ENCODE measurements around the gene NAA35.

Gene NAA35

GRCh38 chr9:85905957-85906356 is 35.0 kb upstream of the NAA35 start:
- no peak overlapping the region for H2BK120ac ChIP-seq (ENCODE audit: low read depth, low read length)
- no peak for DNase-seq
- H3K79me1 ChIP-seq (replicated peaks; ENCODE audit: low read length, poor library complexity, severe bottlenecking) = no peaks in the 10 kb centered on the region
- 100% methylated on average over 1 of the region's 1 CpG for WGBS
- H4K91ac ChIP-seq (ENCODE audit: low read length) = no peak overlapping the region
- no peak overlapping the region for H3K23ac ChIP-seq (ENCODE audit: low read length in 2 of 2)
- H2BK12ac ChIP-seq (ENCODE audit: low read length in 2 of 2) = no peak overlapping the region
- H3K14ac ChIP-seq (ENCODE audit: low read length in 2 of 2) = no peak overlapping the region
- no peak overlapping the region for H2AFZ ChIP-seq (ENCODE audit: low read depth, low read length)
- H3K4me1 ChIP-seq (ENCODE audit: control insufficient read depth, insufficient read depth, low read depth, low read length) = no peaks in the 10 kb centered on the region
- no peak overlapping the region for H3K27ac ChIP-seq (ENCODE audit: low read length, poor library complexity, severe bottlenecking)
- no peak overlapping the region for H3K9ac ChIP-seq (ENCODE audit: low read length)
- H2BK15ac ChIP-seq (ENCODE audit: low read depth, poor library complexity, severe bottlenecking) = no peak overlapping the region
- no peak overlapping the region for H3K4me2 ChIP-seq (ENCODE audit: low read length, poor library complexity, severe bottlenecking)
- no peak overlapping the region for H4K8ac ChIP-seq (ENCODE audit: low read length)
- H2BK5ac ChIP-seq (ENCODE audit: low read depth, low read length, poor library complexity, severe bottlenecking) = no peak overlapping the region
- H3K27me3 ChIP-seq (ENCODE audit: control insufficient read depth in 1 of 2, insufficient read depth in 1 of 2, low read length in 2 of 2) = no peaks in the 10 kb centered on the region
- no peak overlapping the region for H3K4ac ChIP-seq (ENCODE audit: low read depth in 1 of 2, low read length in 2 of 2)
- no peaks in the 10 kb centered on the region for H3K36me3 ChIP-seq (ENCODE audit: control insufficient read depth in 1 of 2, insufficient read depth in 2 of 2, low read depth in 1 of 2, low read length in 2 of 2)
- H2AK5ac ChIP-seq (ENCODE audit: low read length, severe bottlenecking) = no peak overlapping the region
- H3K9me3 ChIP-seq (ENCODE audit: control insufficient read depth, low read length) = no peaks in the 10 kb centered on the region
- H3K18ac ChIP-seq (ENCODE audit: low read depth in 1 of 2, low read length in 2 of 2) = no peak overlapping the region
- no peak overlapping the region for H3K4me3 ChIP-seq (ENCODE audit: insufficient read depth in 1 of 2, low read depth in 1 of 2, low read length in 2 of 2)

GRCh38 chr9:85909390-85909789 is 31.6 kb upstream of the NAA35 start:
- no peak overlapping the region for H2BK120ac ChIP-seq (ENCODE audit: low read depth, low read length)
- H3K23ac ChIP-seq (ENCODE audit: low read length in 2 of 2) = no peak overlapping the region
- no peak overlapping the region for H3K4ac ChIP-seq (ENCODE audit: low read depth in 1 of 2, low read length in 2 of 2)
- H4K8ac ChIP-seq (ENCODE audit: low read length) = no peak overlapping the region
- H2BK12ac ChIP-seq (ENCODE audit: low read length in 2 of 2) = no peak overlapping the region
- no peaks in the 10 kb centered on the region for H3K36me3 ChIP-seq (ENCODE audit: control insufficient read depth in 1 of 2, insufficient read depth in 2 of 2, low read depth in 1 of 2, low read length in 2 of 2)
- H2AFZ ChIP-seq (ENCODE audit: low read depth, low read length) = no peak overlapping the region
- no peaks in the 10 kb centered on the region for H3K79me1 ChIP-seq (replicated peaks; ENCODE audit: low read length, poor library complexity, severe bottlenecking)
- H3K27me3 ChIP-seq (ENCODE audit: control insufficient read depth in 1 of 2, insufficient read depth in 1 of 2, low read length in 2 of 2) = no peaks in the 10 kb centered on the region
- H4K91ac ChIP-seq (ENCODE audit: low read length) = no peak overlapping the region
- H3K14ac ChIP-seq (ENCODE audit: low read length in 2 of 2) = no peak overlapping the region
- no peak overlapping the region for H2BK15ac ChIP-seq (ENCODE audit: low read depth, poor library complexity, severe bottlenecking)
- H3K9me3 ChIP-seq (ENCODE audit: control insufficient read depth, low read length) = no peaks in the 10 kb centered on the region
- no peak for DNase-seq
- no peaks in the 10 kb centered on the region for H3K4me1 ChIP-seq (ENCODE audit: control insufficient read depth, insufficient read depth, low read depth, low read length)
- WGBS = 55% methylated on average over 1 of the region's 1 CpG
- H3K9ac ChIP-seq (ENCODE audit: low read length) = no peak overlapping the region
- H2BK5ac ChIP-seq (ENCODE audit: low read depth, low read length, poor library complexity, severe bottlenecking) = no peak overlapping the region
- no peak overlapping the region for H3K4me3 ChIP-seq (ENCODE audit: insufficient read depth in 1 of 2, low read depth in 1 of 2, low read length in 2 of 2)
- no peak overlapping the region for H3K4me2 ChIP-seq (ENCODE audit: low read length, poor library complexity, severe bottlenecking)
- H2AK5ac ChIP-seq (ENCODE audit: low read length, severe bottlenecking) = no peak overlapping the region
- no peak overlapping the region for H3K27ac ChIP-seq (ENCODE audit: low read length, poor library complexity, severe bottlenecking)
- no peak overlapping the region for H3K18ac ChIP-seq (ENCODE audit: low read depth in 1 of 2, low read length in 2 of 2)

GRCh38 chr9:85914108-85914507 is 26.8 kb upstream of the NAA35 start:
- no peak overlapping the region for H3K14ac ChIP-seq (ENCODE audit: low read length in 2 of 2)
- H3K9ac ChIP-seq (ENCODE audit: low read length) = peak overlapping the region; percentile 2
- no peak overlapping the region for H2AK5ac ChIP-seq (ENCODE audit: low read length, severe bottlenecking)

GRCh38 chr9:85917756-85918155 is 23.2 kb upstream of the NAA35 start:
- H3K9ac ChIP-seq (ENCODE audit: low read length) = no peak overlapping the region
- no peak overlapping the region for H2AK5ac ChIP-seq (ENCODE audit: low read length, severe bottlenecking)
- H3K36me3 ChIP-seq (ENCODE audit: control insufficient read depth in 1 of 2, insufficient read depth in 2 of 2, low read depth in 1 of 2, low read length in 2 of 2) = no peaks in the 10 kb centered on the region
- no peak overlapping the region for H2BK120ac ChIP-seq (ENCODE audit: low read depth, low read length)
- H3K4me1 ChIP-seq (ENCODE audit: control insufficient read depth, insufficient read depth, low read depth, low read length) = no peaks in the 10 kb centered on the region
- H2BK12ac ChIP-seq (ENCODE audit: low read length in 2 of 2) = no peak overlapping the region
- no peak overlapping the region for H2BK15ac ChIP-seq (ENCODE audit: low read depth, poor library complexity, severe bottlenecking)
- no peak overlapping the region for H3K4ac ChIP-seq (ENCODE audit: low read depth in 1 of 2, low read length in 2 of 2)
- H3K27ac ChIP-seq (ENCODE audit: low read length, poor library complexity, severe bottlenecking) = no peak overlapping the region
- no peaks in the 10 kb centered on the region for H3K9me3 ChIP-seq (ENCODE audit: control insufficient read depth, low read length)
- H3K27me3 ChIP-seq (ENCODE audit: control insufficient read depth in 1 of 2, insufficient read depth in 1 of 2, low read length in 2 of 2) = no peaks in the 10 kb centered on the region
- no peaks in the 10 kb centered on the region for H3K79me1 ChIP-seq (replicated peaks; ENCODE audit: low read length, poor library complexity, severe bottlenecking)
- H2AFZ ChIP-seq (ENCODE audit: low read depth, low read length) = no peak overlapping the region
- no peak overlapping the region for H3K4me2 ChIP-seq (ENCODE audit: low read length, poor library complexity, severe bottlenecking)
- no peak overlapping the region for H4K91ac ChIP-seq (ENCODE audit: low read length)
- WGBS = 94% methylated on average over 2 of the region's 7 CpGs
- no peak overlapping the region for H3K18ac ChIP-seq (ENCODE audit: low read depth in 1 of 2, low read length in 2 of 2)
- H2BK5ac ChIP-seq (ENCODE audit: low read depth, low read length, poor library complexity, severe bottlenecking) = no peak overlapping the region
- H3K4me3 ChIP-seq (ENCODE audit: insufficient read depth in 1 of 2, low read depth in 1 of 2, low read length in 2 of 2) = no peak overlapping the region
- no peak for DNase-seq
- H3K14ac ChIP-seq (ENCODE audit: low read length in 2 of 2) = no peak overlapping the region
- no peak overlapping the region for H3K23ac ChIP-seq (ENCODE audit: low read length in 2 of 2)
- H4K8ac ChIP-seq (ENCODE audit: low read length) = no peak overlapping the region

More at GRCh38 chr9:85914108-85914507, 26.8 kb upstream of the NAA35 start:
- H3K36me3 ChIP-seq (ENCODE audit: control insufficient read depth in 1 of 2, insufficient read depth in 2 of 2, low read depth in 1 of 2, low read length in 2 of 2) = no peaks in the 10 kb centered on the region
- H3K23ac ChIP-seq (ENCODE audit: low read length in 2 of 2) = no peak overlapping the region
- H3K27me3 ChIP-seq (ENCODE audit: control insufficient read depth in 1 of 2, insufficient read depth in 1 of 2, low read length in 2 of 2) = no peaks in the 10 kb centered on the region
- no peak overlapping the region for H2BK12ac ChIP-seq (ENCODE audit: low read length in 2 of 2)
- H3K27ac ChIP-seq (ENCODE audit: low read length, poor library complexity, severe bottlenecking) = no peak overlapping the region
- no peak overlapping the region for H4K8ac ChIP-seq (ENCODE audit: low read length)
- H3K4me3 ChIP-seq (ENCODE audit: insufficient read depth in 1 of 2, low read depth in 1 of 2, low read length in 2 of 2) = no peak overlapping the region
- no peak overlapping the region for H2AFZ ChIP-seq (ENCODE audit: low read depth, low read length)
- H3K9me3 ChIP-seq (ENCODE audit: control insufficient read depth, low read length) = no peaks in the 10 kb centered on the region
- no peak overlapping the region for H3K4me2 ChIP-seq (ENCODE audit: low read length, poor library complexity, severe bottlenecking)
- no peak overlapping the region for H3K18ac ChIP-seq (ENCODE audit: low read depth in 1 of 2, low read length in 2 of 2)
- H3K79me1 ChIP-seq (replicated peaks; ENCODE audit: low read length, poor library complexity, severe bottlenecking) = no peaks in the 10 kb centered on the region
- no peak overlapping the region for H2BK120ac ChIP-seq (ENCODE audit: low read depth, low read length)
- no peak overlapping the region for H3K4ac ChIP-seq (ENCODE audit: low read depth in 1 of 2, low read length in 2 of 2)
- H2BK15ac ChIP-seq (ENCODE audit: low read depth, poor library complexity, severe bottlenecking) = no peak overlapping the region
- H3K4me1 ChIP-seq (ENCODE audit: control insufficient read depth, insufficient read depth, low read depth, low read length) = no peaks in the 10 kb centered on the region
- DNase-seq = peak; percentile 11
- no peak overlapping the region for H4K91ac ChIP-seq (ENCODE audit: low read length)
- no peak overlapping the region for H2BK5ac ChIP-seq (ENCODE audit: low read depth, low read length, poor library complexity, severe bottlenecking)
